HCT116 (cell line): Measurements from ENCODE around the gene CDC42EP5.
"Not testable (repeated sequence)": the region's sequence is repeated elsewhere in the genome, so short reads cannot be mapped to it uniquely, and the experiment has no call there.

Experiments used
- EZH2 ChIP-seq: fragments of 200-600 bp; sonication (generic); IDR thresholded peaks from 2 replicates; pipeline ENCODE4 v1.6.1; 2017; ENCODE audit warnings: antibody characterized with exemption, mixed run types
- EZH2phosphoT487 ChIP-seq: fragments of 200-600 bp; IDR thresholded peaks from 2 replicates; pipeline ENCODE4 v1.6.1; 2018; ENCODE audit warnings: antibody characterized with exemption, borderline replicate concordance
- POLR2A ChIP-seq: IDR thresholded peaks from 2 replicates; pipeline ENCODE4 v1.7.0; 2011; ENCODE audit warnings: borderline replicate concordance; ENCODE audit not compliant: insufficient read depth, insufficient read length; ENCODE audit errors: extremely low read depth
- POLR2AphosphoS5 ChIP-seq: IDR thresholded peaks from 2 replicates; pipeline ENCODE4 v1.6.1; 2011; ENCODE audit warnings: mild to moderate bottlenecking, low read depth, low read length, moderate library complexity
- SP1 ChIP-seq: IDR thresholded peaks from 2 replicates; pipeline ENCODE4 v1.6.1; 2012; ENCODE audit warnings: low read depth
- YY1 ChIP-seq: IDR thresholded peaks from 2 replicates; pipeline ENCODE4 v1.6.1; 2011; ENCODE audit warnings: low read length, low read depth, moderate library complexity, mild to moderate bottlenecking; ENCODE audit not compliant: insufficient replicate concordance; ENCODE audit errors: extremely low read depth
- ZNF274 ChIP-seq: fragments of 200-500 bp; sonication (Bioruptor generic); IDR thresholded peaks from 2 replicates; pipeline ENCODE4 v1.6.1; 2014; ENCODE audit warnings: mild to moderate bottlenecking, low read depth, low read length, inconsistent platforms
- TF ChIP-seq, protein P1 (sequence below), 3 experiments: fragments of 200-600 bp in 1 of 3; sonication (generic) in 1 of 3; IDR thresholded peaks in 2 of 3; conservative IDR thresholded peaks in 1 of 3; 2 replicates each; pipeline ENCODE4 v1.5.1; 2012 to 2017; ENCODE audit warnings: low read depth in 2 of 3, low read length in 2 of 3, antibody characterized with exemption in 1 of 3, borderline replicate concordance in 1 of 3, control low read depth in 1 of 3, mild to moderate bottlenecking in 1 of 3, mixed read lengths in 1 of 3, mixed run types in 1 of 3, moderate library complexity in 1 of 3; ENCODE audit not compliant: insufficient read depth in 1 of 3
- TF ChIP-seq, protein P2 (sequence below): IDR thresholded peaks from 2 replicates; pipeline ENCODE4 v1.6.1; 2012; ENCODE audit warnings: low read depth
- TF ChIP-seq, protein P3 (sequence below): IDR thresholded peaks from 2 replicates; pipeline ENCODE4 v1.6.1; 2011; ENCODE audit warnings: mild to moderate bottlenecking, low read length, moderate library complexity; ENCODE audit not compliant: insufficient replicate concordance; ENCODE audit errors: extremely low read depth
- TF ChIP-seq, protein P4 (sequence below): IDR thresholded peaks from 2 replicates; pipeline ENCODE4 v1.6.1; 2012

DNA sequence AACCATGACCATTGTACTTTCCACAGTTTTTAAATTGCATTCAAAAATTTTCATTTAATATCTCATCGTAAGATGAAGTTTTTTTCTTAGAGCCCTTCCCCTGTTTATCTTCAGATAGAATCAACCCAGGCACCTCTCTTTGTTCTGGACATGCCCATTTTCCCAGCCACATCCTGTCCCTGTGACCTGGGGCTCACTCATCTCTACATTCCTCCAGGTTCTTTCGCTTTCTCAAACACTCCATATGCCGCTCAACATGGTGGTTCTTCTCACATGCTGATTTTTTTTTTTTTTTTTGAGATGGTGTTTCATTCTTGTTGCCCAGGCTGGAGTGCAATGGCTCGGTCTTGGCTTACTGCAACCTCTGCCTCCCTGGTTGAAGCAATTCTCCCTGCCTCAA, 32.4 kb upstream of the CDC42EP5 start:
- TF ChIP-seq ZNF274, EZH2phosphoT487, POLR2A, EZH2, POLR2AphosphoS5, YY1, SP1: not testable (repeated sequence)
- TF ChIP-seq, protein P1, sequence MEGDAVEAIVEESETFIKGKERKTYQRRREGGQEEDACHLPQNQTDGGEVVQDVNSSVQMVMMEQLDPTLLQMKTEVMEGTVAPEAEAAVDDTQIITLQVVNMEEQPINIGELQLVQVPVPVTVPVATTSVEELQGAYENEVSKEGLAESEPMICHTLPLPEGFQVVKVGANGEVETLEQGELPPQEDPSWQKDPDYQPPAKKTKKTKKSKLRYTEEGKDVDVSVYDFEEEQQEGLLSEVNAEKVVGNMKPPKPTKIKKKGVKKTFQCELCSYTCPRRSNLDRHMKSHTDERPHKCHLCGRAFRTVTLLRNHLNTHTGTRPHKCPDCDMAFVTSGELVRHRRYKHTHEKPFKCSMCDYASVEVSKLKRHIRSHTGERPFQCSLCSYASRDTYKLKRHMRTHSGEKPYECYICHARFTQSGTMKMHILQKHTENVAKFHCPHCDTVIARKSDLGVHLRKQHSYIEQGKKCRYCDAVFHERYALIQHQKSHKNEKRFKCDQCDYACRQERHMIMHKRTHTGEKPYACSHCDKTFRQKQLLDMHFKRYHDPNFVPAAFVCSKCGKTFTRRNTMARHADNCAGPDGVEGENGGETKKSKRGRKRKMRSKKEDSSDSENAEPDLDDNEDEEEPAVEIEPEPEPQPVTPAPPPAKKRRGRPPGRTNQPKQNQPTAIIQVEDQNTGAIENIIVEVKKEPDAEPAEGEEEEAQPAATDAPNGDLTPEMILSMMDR (IDR thresholded peaks at IDR 0.05 in 2 of 3, conservative IDR thresholded peaks at IDR 0.05 in 1 of 3; ENCODE audit: borderline replicate concordance in 1 of 3, insufficient read depth in 1 of 3, low read depth in 2 of 3, low read length in 2 of 3) = not testable (repeated sequence)
- TF ChIP-seq, protein P2, sequence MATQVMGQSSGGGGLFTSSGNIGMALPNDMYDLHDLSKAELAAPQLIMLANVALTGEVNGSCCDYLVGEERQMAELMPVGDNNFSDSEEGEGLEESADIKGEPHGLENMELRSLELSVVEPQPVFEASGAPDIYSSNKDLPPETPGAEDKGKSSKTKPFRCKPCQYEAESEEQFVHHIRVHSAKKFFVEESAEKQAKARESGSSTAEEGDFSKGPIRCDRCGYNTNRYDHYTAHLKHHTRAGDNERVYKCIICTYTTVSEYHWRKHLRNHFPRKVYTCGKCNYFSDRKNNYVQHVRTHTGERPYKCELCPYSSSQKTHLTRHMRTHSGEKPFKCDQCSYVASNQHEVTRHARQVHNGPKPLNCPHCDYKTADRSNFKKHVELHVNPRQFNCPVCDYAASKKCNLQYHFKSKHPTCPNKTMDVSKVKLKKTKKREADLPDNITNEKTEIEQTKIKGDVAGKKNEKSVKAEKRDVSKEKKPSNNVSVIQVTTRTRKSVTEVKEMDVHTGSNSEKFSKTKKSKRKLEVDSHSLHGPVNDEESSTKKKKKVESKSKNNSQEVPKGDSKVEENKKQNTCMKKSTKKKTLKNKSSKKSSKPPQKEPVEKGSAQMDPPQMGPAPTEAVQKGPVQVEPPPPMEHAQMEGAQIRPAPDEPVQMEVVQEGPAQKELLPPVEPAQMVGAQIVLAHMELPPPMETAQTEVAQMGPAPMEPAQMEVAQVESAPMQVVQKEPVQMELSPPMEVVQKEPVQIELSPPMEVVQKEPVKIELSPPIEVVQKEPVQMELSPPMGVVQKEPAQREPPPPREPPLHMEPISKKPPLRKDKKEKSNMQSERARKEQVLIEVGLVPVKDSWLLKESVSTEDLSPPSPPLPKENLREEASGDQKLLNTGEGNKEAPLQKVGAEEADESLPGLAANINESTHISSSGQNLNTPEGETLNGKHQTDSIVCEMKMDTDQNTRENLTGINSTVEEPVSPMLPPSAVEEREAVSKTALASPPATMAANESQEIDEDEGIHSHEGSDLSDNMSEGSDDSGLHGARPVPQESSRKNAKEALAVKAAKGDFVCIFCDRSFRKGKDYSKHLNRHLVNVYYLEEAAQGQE = not testable (repeated sequence)
- TF ChIP-seq, protein P3, sequence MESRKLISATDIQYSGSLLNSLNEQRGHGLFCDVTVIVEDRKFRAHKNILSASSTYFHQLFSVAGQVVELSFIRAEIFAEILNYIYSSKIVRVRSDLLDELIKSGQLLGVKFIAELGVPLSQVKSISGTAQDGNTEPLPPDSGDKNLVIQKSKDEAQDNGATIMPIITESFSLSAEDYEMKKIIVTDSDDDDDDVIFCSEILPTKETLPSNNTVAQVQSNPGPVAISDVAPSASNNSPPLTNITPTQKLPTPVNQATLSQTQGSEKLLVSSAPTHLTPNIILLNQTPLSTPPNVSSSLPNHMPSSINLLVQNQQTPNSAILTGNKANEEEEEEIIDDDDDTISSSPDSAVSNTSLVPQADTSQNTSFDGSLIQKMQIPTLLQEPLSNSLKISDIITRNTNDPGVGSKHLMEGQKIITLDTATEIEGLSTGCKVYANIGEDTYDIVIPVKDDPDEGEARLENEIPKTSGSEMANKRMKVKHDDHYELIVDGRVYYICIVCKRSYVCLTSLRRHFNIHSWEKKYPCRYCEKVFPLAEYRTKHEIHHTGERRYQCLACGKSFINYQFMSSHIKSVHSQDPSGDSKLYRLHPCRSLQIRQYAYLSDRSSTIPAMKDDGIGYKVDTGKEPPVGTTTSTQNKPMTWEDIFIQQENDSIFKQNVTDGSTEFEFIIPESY = not testable (repeated sequence)
- TF ChIP-seq, protein P4, sequence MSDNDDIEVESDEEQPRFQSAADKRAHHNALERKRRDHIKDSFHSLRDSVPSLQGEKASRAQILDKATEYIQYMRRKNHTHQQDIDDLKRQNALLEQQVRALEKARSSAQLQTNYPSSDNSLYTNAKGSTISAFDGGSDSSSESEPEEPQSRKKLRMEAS = not testable (repeated sequence)
